K562 (cell line): ENCODE results near the gene PSMB2. TPM values are rescaled to one million over a fixed set of nuclear protein-coding genes. Genes with fewer than 3 reads are reported as not detected.
A peak's percentile ranks its signal among the peaks of the same experiment; 100 is the strongest.

Experiments used
- ATF6 ChIP-seq: sonication (generic); formaldehyde crosslinking; IDR thresholded peaks from 2 replicates; pipeline ENCODE4 v1.4.0; 2020; ENCODE audit warnings: mild to moderate bottlenecking, missing genetic modification reagents
- BRCA1 ChIP-seq, 2 experiments: fragments of 450-650 bp in 1 of 2; sonication (generic) in 1 of 2; formaldehyde crosslinking in 1 of 2; IDR thresholded peaks; 2 replicates each; pipeline versions ENCODE4 v1.5.0 to v1.6.1; 2017 to 2020; ENCODE audit warnings: mild to moderate bottlenecking in 1 of 2, missing genetic modification reagents in 1 of 2
- CTBP1 ChIP-seq: fragments of 450-650 bp; IDR thresholded peaks from 2 replicates; pipeline ENCODE4 v1.6.1; 2016; ENCODE audit warnings: borderline replicate concordance
- EHMT2 ChIP-seq: fragments of 450-650 bp; IDR thresholded peaks from 2 replicates; pipeline ENCODE4 v1.6.1; 2018; ENCODE audit warnings: antibody characterized with exemption
- HMG20A ChIP-seq: fragments of 450-650 bp; formaldehyde crosslinking; conservative IDR thresholded peaks from 2 replicates; pipeline ENCODE4 v1.4.0; 2020; ENCODE audit warnings: mild to moderate bottlenecking, mixed read lengths
- JUND ChIP-seq, 2 experiments: IDR thresholded peaks; 2 replicates in 1 of 2; 3 replicates in 1 of 2; pipeline ENCODE4 v1.6.1; 2011; ENCODE audit warnings: borderline replicate concordance in 2 of 2, low read depth in 2 of 2, low read length in 2 of 2, improper control_type of control experiment in 1 of 2, missing biosample characterization in 1 of 2, missing genetic modification characterization in 1 of 2, missing genetic modification reagents in 1 of 2
- MGA ChIP-seq: fragments of 450-650 bp; IDR thresholded peaks from 2 replicates; pipeline ENCODE4 v1.6.1; 2016; ENCODE audit warnings: mild to moderate bottlenecking, moderate library complexity
- NFE2L1 ChIP-seq: fragments of 450-650 bp; IDR thresholded peaks from 2 replicates; pipeline ENCODE4 v1.6.1; 2016; ENCODE audit warnings: missing genetic modification characterization, low read depth, mild to moderate bottlenecking, missing compliant biosample characterization, moderate library complexity, borderline replicate concordance
- POU5F1 ChIP-seq: fragments of 150-350 bp; IDR thresholded peaks from 2 replicates; pipeline ENCODE4 v1.6.1; 2014; ENCODE audit warnings: borderline replicate concordance, low read length, low read depth, mild to moderate bottlenecking; ENCODE audit not compliant: partially characterized antibody
- ZBTB2 ChIP-seq: fragments of 450-650 bp; IDR thresholded peaks from 2 replicates; pipeline ENCODE4 v1.6.1; 2016; ENCODE audit warnings: antibody characterized with exemption
- ZNF445 ChIP-seq: fragments of 250-450 bp; sonication (Bioruptor Pico); IDR thresholded peaks from 2 replicates; pipeline ENCODE4 v1.4.0; 2020; ENCODE audit warnings: low read depth, mild to moderate bottlenecking, moderate library complexity
- polyA plus RNA-seq, 8 experiments: library from polyadenylated mRNA; depleted of rRNA in 4 of 8; stranded (reverse) in 5 of 8; unstranded in 3 of 8; fragments of >200 nt; fragmentation: Nextera tagmentation in 2 of 8; fragmentation: Illumina TruSeq in 1 of 8; extraction: Ambion mirVana in 2 of 8; extraction: Trizol in 1 of 8; gene quantifications; 2 replicates each; pipeline versions ENCODE4 v1.2.1 to v1.2.3, GENCODE V29; 2011 to 2014; ENCODE audit warnings: inconsistent platforms in 1 of 8, missing spikeins in 1 of 8
- total RNA-seq, 7 experiments: library from RNA; depleted of rRNA in 6 of 7; stranded (reverse); fragments of >200 nt in 6 of 7; fragmentation: Illumina TruSeq in 2 of 7; extraction: Trizol in 2 of 7; gene quantifications; 2 replicates each; pipeline versions ENCODE4 v1.2.1 to v1.2.3, GENCODE V29; 2011 to 2021; ENCODE audit warnings: low replicate concordance in 1 of 7

PSMB2 gene
- total and polyA plus RNA-seq, 9 of the 15 experiments (the other 6 are each of a cell fraction or from before 2014, with no cell fraction given): 71.7 to 543 (median 165) TPM

- TF ChIP-seq ATF6 (CRISPR knock-in tag): no peak
- TF ChIP-seq EHMT2: no peak
- TF ChIP-seq CTBP1: peak; percentile 71; the same call in 1 of the 2 replicates
- no peak for TF ChIP-seq BRCA1 (IDR thresholded peaks at IDR 0.05)
- TF ChIP-seq BRCA1 (CRISPR knock-in tag; IDR thresholded peaks at IDR 0.05): no peak
- no peak for TF ChIP-seq HMG20A (CRISPR knock-in tag)
- no peak for TF ChIP-seq ZNF445 (CRISPR knock-in tag)
- peak; percentile 76 for TF ChIP-seq JUND (IDR thresholded peaks at IDR 0.05; ENCODE audit: borderline replicate concordance, low read depth, low read length)
- TF ChIP-seq JUND (tag; IDR thresholded peaks at IDR 0.05; ENCODE audit: borderline replicate concordance, low read depth, low read length): peak; percentile 35; the same call in 1 of the 3 replicates
- no peak for TF ChIP-seq ZBTB2
- TF ChIP-seq MGA: peak; percentile 47; the same call in 1 of the 2 replicates
- TF ChIP-seq NFE2L1 (tag): no peak
- no peak for TF ChIP-seq POU5F1
Measured at GRCh38 chr1:35641233-35641866, at the start of gene PSMB2 (continued).
